ENCODE results near the gene DTX2.
"Not testable (repeated sequence)": the region's sequence is repeated elsewhere in the genome, so short reads cannot be mapped to it uniquely, and the experiment has no call there.

GRCh38 chr7:76498583-76499200, 37.2 kb downstream of the DTX2 start:
- not testable (repeated sequence) for TF ChIP-seq REST (IDR thresholded peaks at IDR 0.05); CTCF (IDR thresholded peaks at IDR 0.05; ENCODE audit: low read depth, low read length, missing input control); HNF4G (IDR thresholded peaks at IDR 0.05)
- TF ChIP-seq, protein P1, sequence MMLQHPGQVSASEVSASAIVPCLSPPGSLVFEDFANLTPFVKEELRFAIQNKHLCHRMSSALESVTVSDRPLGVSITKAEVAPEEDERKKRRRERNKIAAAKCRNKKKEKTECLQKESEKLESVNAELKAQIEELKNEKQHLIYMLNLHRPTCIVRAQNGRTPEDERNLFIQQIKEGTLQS (IDR thresholded peaks at IDR 0.05) = not testable (repeated sequence)

Measured in liver (tissue), 3 donors.